Measurements from ENCODE around the gene TRIP12. TPM values are rescaled to one million over a fixed set of nuclear protein-coding genes. Genes with fewer than 3 reads are reported as not detected.

Gene TRIP12
- total and polyA plus RNA-seq, 2 of the 13 experiments (the other 11 are each of a cell fraction or from before 2014, with no cell fraction given), result 72.1 to 153 TPM

DNA sequence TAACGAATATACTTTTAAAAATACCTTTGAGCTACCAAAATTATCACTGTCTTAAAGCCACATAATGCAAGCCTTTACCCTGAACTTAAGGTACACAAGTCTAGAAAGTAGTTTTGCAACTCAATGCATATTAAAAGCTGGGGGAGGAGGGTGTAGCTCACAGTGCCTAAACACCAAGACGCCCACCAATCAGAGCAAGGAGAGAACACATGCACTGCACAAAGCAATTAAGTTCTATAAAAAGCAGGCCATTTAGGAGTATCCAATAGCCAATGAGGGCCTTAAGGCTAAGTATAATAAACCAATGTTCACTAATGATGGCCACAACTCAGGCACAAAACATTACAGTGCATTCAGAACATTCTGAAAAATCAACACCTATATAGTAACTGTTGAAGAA, 16.2 kb downstream of the TRIP12 start:
- ATAC-seq (no peak), FAIRE-seq (no peak), DNase-seq (ENCODE audit: low spot score) (no peak)
- H3K36me3 ChIP-seq (replicated peaks in 1 of 2; ENCODE audit: control insufficient read depth in 1 of 2, insufficient read depth in 2 of 2, low read length in 2 of 2), result peaks cover 11 to 52% of the 10 kb centered on the region in 2 experiments
- H3K4me2 ChIP-seq (ENCODE audit: low read depth, low read length), result no peak overlapping the region
- intact Hi-C loops (cut with micrococcal nuclease; ENCODE audit: unreplicated experiment) (no loop called here), in situ Hi-C loops (cut with HindIII; ENCODE audit: extremely low pct_ligation_motif_present, low pct_unique_long_range_greater_than_20kb) (no loop called here)
- H3K4me3 ChIP-seq (replicated peaks in 1 of 3; ENCODE audit: insufficient read depth in 1 of 3, low read depth in 2 of 3, low read length in 3 of 3), result no peak overlapping the region
- H3K27ac ChIP-seq (ENCODE audit: extremely low read length, insufficient read depth, low read length), result no peak overlapping the region
- ChIA-PET POLR2A (no interaction called here), CTCF (ENCODE audit: low intra/inter-chr PET ratio, low total read pairs) (no interaction called here)
- H2AFZ ChIP-seq (ENCODE audit: low read length), result no peak overlapping the region
- TF ChIP-seq SETDB1 (CRISPR knock-in tag; IDR thresholded peaks at IDR 0.05; ENCODE audit: borderline replicate concordance) (no peak), KAT2B (IDR thresholded peaks at IDR 0.05; ENCODE audit: borderline replicate concordance, low read depth, low read length) (no peak), ZNF24 (IDR thresholded peaks at IDR 0.05) (no peak), SRSF4 (IDR thresholded peaks at IDR 0.05; ENCODE audit: low read depth, low read length, poor library complexity, severe bottlenecking) (no peak), EP300 (IDR thresholded peaks at IDR 0.05; ENCODE audit: low read depth in 2 of 2, low read length in 2 of 2) (no peak), EP300 (CRISPR knock-in tag; IDR thresholded peaks at IDR 0.05; ENCODE audit: borderline replicate concordance) (no peak), FOXA3 (CRISPR knock-in tag; IDR thresholded peaks at IDR 0.05) (no peak), MAZ (IDR thresholded peaks at IDR 0.05; ENCODE audit: borderline replicate concordance, low read depth, low read length) (no peak), MAZ (CRISPR knock-in tag; IDR thresholded peaks at IDR 0.05; ENCODE audit: low read depth) (no peak), ZNF530 (CRISPR knock-in tag; IDR thresholded peaks at IDR 0.05; ENCODE audit: low read depth) (no peak), RAD21 (CRISPR knock-in tag; IDR thresholded peaks at IDR 0.05) (no peak), GATAD1 (CRISPR knock-in tag; IDR thresholded peaks at IDR 0.05) (no peak), ZNF660 (CRISPR knock-in tag; IDR thresholded peaks at IDR 0.05; ENCODE audit: borderline replicate concordance, low read depth) (no peak), ZNF317 (CRISPR knock-in tag; IDR thresholded peaks at IDR 0.05) (no peak), ZSCAN30 (CRISPR knock-in tag; IDR thresholded peaks at IDR 0.05) (no peak), MED13 (CRISPR knock-in tag; IDR thresholded peaks at IDR 0.05) (no peak)
- TF ChIP-seq, protein P1, sequence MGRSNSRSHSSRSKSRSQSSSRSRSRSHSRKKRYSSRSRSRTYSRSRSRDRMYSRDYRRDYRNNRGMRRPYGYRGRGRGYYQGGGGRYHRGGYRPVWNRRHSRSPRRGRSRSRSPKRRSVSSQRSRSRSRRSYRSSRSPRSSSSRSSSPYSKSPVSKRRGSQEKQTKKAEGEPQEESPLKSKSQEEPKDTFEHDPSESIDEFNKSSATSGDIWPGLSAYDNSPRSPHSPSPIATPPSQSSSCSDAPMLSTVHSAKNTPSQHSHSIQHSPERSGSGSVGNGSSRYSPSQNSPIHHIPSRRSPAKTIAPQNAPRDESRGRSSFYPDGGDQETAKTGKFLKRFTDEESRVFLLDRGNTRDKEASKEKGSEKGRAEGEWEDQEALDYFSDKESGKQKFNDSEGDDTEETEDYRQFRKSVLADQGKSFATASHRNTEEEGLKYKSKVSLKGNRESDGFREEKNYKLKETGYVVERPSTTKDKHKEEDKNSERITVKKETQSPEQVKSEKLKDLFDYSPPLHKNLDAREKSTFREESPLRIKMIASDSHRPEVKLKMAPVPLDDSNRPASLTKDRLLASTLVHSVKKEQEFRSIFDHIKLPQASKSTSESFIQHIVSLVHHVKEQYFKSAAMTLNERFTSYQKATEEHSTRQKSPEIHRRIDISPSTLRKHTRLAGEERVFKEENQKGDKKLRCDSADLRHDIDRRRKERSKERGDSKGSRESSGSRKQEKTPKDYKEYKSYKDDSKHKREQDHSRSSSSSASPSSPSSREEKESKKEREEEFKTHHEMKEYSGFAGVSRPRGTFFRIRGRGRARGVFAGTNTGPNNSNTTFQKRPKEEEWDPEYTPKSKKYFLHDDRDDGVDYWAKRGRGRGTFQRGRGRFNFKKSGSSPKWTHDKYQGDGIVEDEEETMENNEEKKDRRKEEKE (IDR thresholded peaks at IDR 0.05), result no peak
- TF ChIP-seq, protein P2, sequence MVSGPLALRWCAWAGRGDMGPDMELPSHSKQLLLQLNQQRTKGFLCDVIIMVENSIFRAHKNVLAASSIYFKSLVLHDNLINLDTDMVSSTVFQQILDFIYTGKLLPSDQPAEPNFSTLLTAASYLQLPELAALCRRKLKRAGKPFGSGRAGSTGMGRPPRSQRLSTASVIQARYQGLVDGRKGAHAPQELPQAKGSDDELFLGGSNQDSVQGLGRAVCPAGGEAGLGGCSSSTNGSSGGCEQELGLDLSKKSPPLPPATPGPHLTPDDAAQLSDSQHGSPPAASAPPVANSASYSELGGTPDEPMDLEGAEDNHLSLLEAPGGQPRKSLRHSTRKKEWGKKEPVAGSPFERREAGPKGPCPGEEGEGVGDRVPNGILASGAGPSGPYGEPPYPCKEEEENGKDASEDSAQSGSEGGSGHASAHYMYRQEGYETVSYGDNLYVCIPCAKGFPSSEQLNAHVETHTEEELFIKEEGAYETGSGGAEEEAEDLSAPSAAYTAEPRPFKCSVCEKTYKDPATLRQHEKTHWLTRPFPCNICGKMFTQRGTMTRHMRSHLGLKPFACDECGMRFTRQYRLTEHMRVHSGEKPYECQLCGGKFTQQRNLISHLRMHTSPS (CRISPR knock-in tag; IDR thresholded peaks at IDR 0.05; ENCODE audit: low read depth), result no peak
- TF ChIP-seq, protein P3, sequence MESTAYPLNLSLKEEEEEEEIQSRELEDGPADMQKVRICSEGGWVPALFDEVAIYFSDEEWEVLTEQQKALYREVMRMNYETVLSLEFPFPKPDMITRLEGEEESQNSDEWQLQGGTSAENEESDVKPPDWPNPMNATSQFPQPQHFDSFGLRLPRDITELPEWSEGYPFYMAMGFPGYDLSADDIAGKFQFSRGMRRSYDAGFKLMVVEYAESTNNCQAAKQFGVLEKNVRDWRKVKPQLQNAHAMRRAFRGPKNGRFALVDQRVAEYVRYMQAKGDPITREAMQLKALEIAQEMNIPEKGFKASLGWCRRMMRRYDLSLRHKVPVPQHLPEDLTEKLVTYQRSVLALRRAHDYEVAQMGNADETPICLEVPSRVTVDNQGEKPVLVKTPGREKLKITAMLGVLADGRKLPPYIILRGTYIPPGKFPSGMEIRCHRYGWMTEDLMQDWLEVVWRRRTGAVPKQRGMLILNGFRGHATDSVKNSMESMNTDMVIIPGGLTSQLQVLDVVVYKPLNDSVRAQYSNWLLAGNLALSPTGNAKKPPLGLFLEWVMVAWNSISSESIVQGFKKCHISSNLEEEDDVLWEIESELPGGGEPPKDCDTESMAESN (CRISPR knock-in tag; conservative IDR thresholded peaks at IDR 0.05), result no peak
- BruUV-seq (replicated peaks), result no TSS peak
- no peaks in the 10 kb centered on the region for H3K27me3 ChIP-seq (ENCODE audit: control insufficient read depth in 1 of 2, insufficient read depth in 2 of 2, low read length in 2 of 2)
- H3K79me2 ChIP-seq (ENCODE audit: insufficient read depth, low read length), result peaks cover 84% of the 10 kb centered on the region
- peaks cover 35% of the 10 kb centered on the region for H4K20me1 ChIP-seq (ENCODE audit: insufficient read depth, low read length)
- no peaks in the 10 kb centered on the region for H3K9me3 ChIP-seq (ENCODE audit: low read length)
- 94% methylated on average over 2 of the region's 2 CpGs for WGBS (ENCODE audit: low lambda C conversion rate)
- peaks cover 12% of the 10 kb centered on the region for H3K4me1 ChIP-seq (ENCODE audit: insufficient read depth, low read length)
- no peak overlapping the region for H3K9ac ChIP-seq (ENCODE audit: insufficient read depth, low read depth, low read length)
